NCI-H774 (cell line): Measurements from ENCODE around the gene PRCD.
"Not testable (repeated sequence)": the region's sequence is repeated elsewhere in the genome, so short reads cannot be mapped to it uniquely, and the experiment has no call there.

Experiments used
- DNase-seq: peaks from one replicate; lab custom pipeline; 2025; lab: John Stamatoyannopoulos, UW

The PRCD gene

GRCh38 chr17:76527430-76528111, 12.3 kb upstream of the PRCD start:
- DNase-seq, result no peak

DNA sequence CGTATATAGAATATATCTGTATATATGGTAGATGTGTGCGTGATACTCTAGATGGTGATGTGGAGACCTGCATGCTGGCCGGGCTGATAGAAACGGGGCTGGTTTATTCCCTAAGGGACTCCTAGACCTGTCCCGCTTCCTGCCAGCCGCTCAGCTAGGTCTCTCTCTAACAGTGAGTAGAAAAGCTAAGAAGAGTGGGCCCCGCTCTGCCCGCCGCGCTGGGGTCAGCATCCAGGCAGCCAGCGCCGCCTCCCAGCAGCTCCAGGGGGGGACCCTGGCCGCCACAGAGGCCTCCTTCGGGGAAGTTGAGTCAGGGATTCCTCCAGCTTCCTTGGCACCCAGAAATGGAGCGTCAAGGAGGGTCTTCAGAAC, 11.7 kb upstream of the PRCD start:
- no peak for DNase-seq

- DNase-seq, result no peak
Measured at GRCh38 chr17:76528528-76529223, 11.2 kb upstream of the PRCD start.

DNA sequence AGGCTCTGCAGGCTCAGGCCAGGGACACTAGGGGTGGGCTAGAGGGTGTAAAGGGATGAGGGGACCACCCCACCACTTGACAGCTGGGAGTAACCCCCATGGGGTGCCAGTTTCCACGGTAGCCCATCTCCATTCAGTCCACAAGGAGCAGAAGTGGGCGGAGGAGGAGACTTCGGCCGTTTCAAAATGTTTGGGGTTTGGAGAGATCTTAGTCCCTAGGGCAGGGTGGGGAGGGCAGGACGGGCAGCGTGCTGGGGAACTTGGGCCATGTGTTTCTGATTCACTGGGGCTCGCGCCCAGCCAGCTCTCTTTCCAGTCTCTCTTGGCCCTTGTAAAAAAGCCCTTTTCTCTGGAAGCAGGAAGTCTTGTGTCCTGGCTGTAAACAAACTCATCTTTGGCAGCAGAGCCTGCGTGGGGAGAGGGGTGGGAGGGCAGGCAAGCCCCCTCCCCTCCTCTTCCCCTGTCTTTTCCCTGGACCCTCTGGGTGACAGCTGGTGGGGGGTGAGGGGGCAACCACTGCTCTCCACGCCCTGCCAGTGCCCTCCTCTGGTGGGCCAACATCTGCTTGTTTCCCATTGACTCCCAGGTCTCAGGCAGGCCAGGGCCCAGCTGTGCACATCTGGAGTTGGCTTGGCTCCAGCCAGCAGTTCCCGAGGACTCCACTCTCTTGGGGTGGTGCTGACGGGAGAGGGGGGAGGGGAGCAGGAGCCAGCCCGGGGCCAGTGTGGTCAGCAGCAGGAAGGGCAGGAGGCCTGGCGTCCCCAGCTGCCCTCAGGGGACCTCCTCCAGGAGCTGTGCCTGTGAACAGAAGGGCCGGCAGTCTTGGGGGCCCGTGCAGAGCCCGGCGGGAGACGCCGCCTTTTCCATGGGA, 10.4 kb upstream of the PRCD start:
- no peak for DNase-seq

DNA sequence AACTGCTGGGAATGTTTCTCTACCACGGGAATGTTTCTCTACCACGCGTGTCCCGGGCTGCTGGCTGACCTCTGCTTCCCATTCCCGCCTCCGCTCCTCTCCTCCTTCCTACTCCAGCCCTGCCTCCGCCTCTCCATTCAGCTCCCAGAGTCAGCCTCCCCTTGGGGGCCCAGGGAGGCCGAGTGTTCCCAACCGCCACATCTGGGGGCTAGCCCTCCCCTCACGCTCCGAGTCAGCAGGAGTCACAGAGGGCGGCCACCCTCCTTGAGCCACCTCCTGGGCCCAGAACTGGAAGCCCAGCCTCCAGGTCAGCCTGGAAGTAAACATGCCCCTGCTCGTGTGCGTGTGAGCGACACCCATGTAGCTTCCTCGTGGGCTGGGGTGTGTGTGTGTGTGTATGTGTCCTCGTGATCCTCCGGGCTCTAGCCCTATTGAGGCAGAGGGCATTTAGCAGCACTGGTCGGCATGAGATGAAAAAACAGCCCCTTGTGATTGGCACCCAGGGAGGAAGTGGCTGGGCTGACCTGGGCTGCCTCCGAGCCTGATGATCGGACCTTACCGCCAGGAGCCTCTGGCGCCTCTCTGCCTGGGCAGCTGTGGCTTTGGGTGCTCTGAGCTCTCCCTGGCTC, 9.6 kb upstream of the PRCD start:
- no peak for DNase-seq

GRCh38 chr17:76530811-76531485, 8.9 kb upstream of the PRCD start:
- DNase-seq, result no peak

- no peak for DNase-seq
Measured at GRCh38 chr17:76531486-76532038, 8.3 kb upstream of the PRCD start.

DNA sequence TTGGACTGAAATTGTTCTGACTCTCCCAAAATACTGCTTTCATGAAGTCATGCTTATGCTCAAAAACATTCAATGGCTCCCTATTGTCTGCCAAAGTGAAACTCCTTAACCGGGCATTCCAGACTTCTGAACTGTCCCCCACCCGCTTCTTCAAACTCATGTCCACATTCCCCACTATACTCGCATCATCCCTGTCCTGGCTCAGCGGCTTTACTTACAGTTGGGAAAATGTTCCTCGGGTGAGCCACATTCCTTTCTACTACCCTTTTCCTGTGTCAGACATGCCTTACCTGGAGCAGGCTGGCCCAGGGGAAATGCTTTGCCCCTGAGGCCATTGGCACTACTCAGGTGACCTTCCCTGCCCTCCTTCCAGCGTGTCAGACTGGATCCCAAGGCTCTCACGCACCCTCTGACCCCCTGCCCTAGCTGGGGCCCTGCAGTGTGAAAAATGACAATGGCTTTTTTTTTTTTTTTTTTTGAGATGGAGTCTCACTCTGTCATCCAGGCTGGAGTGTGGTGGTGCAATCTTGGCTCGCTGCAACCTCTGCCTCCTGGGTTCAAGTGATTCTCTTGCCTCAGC, 7.7 kb upstream of the PRCD start:
- DNase-seq, result no peak

- not testable (repeated sequence) for DNase-seq
Measured at GRCh38 chr17:76533640-76534359, 6.0 kb upstream of the PRCD start.

DNA sequence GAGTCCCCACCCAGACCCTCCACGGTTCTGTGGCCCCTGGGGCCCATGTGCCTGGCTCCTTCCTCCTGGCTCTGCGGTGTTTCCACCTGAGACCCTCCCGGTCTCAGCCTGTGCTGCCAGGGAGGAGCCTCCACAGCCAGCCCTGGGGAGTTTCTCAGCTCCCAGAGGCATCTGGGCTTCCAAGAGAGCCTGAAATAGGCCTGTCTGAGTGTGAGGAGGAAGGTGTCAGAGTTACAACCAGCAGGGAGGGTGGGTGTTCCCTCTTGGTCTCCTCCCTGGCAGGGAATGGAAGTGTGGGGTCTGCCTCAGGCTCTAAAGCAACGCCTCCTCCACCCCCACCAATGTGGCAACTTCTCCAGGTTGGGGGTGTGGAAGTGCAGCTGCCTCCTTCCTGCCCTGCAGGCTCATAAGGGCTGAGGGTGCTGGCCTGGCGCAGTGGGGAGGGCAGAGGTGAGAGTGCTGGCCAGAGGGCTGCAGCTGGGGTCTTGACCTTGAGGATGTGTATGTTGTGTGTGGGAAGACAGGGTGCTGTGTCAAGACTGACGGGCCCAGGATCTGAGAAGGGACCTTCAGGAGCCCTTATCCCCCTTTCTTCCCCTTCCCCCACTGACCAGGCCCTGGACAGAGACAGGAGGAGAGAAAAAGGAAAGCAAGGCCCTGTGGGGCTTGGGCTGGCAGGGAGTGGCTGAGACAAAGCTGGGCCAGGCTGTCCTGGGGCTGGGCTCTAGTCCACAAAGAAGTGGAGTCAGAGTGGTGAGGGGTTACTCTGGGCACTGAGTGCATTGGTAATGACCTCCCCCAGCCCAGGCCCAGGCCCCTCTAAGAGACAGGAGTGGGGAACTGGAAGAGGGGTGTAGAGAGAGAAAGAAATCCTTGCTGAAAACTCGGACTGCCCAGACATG, 4.8 kb upstream of the PRCD start:
- DNase-seq, result no peak

DNA sequence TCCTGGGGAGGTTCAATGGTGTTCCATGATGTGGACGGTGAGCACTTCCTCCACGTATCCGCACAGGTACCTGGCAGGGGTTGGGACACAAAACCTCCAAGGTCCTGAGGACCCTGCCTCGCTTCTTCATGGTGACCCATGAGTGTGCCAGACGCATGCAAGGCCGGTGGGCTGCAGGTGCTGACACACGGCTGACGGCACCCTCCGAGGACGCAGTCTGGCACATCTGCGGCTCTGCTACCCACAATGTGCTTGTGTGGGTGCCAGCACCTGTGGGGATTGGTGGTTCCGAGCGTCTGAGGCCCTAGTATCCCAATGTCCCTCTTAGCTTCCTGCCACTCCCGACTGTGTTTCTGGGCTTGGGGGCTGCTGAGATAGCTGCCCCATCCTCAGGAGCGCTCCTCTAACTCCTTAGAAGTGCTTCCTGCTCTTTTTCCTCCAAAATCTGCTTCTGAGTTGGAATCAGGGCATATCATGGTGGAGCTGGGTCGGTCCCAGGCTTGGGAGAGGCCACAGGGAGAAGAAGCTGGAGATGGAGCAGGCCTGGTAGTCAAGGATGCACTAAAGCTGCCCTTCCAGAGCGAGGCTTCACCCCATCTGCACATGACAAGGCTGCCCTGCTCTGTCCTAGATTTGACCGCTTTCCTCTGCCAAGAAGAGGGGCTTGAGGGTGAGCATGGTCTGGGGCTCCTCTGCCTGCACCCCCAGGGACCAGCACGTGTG, 3.9 kb upstream of the PRCD start:
- no peak for DNase-seq

- DNase-seq, result no peak
Measured at GRCh38 chr17:76536511-76537287, 3.1 kb upstream of the PRCD start.

DNA sequence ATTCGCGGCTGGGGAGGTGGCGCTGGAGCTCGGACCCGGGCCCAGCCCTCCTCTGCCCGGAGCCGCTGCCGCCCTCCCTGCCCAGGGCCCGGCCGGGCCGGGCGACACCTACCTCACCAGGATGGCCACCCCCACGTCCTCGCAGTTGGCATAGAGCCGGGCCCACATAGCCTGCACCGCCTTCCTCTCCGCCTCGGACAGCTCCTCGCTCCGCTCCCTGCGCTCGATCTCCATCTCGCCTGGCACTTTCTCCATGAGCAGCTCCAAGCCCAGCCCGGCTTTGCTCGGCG, 2.6 kb upstream of the PRCD start:
- DNase-seq, result no peak

GRCh38 chr17:76537578-76538280, 2.1 kb upstream of the PRCD start, which contains the start of gene CYGB:
Gene CYGB (minus strand): TSS chr17:76537709. CDS start chr17:76537542, 167 bp downstream.
- no peak for DNase-seq

DNA sequence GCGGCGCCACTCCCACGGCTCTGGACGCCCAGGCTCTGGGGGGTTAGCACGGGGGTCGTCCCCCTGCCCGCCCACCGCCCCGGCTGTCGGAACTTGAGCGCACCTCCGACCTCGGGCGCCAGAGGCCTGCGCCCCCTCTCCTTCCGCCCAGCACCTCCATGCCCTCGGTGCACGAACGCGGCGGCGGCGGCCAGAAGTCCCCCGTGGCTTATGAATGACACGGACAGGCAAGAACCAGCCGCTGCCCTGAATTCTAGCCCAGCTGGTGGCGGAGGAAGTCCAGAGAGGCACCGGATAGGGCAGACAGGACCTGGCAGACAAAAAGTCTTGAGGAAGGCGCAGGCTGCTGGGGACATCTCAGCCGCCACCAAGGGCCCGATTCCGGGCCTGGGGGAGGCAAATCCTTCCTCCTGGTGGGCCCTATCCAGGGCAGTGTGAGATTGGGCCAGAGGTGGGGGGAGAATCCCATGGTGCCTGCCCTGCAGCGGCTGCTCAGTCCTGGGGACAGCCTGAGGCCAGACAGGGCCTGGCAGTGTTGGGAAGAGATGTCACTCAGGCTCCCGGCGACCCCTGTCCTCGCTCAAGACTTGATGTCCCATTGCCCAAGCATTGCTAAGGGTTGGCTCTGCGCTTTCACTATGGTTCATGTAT, 1.4 kb upstream of the PRCD start:
- DNase-seq, result no peak

- no peak for DNase-seq
Measured at GRCh38 chr17:76538941-76539570, 788 bp upstream of the PRCD start.
